ENCODE measurements around the gene BICDL1. TPM values are rescaled to one million over a fixed set of nuclear protein-coding genes. Genes with fewer than 3 reads are reported as not detected.

The BICDL1 gene
- total and polyA plus RNA-seq, 10 donors = 4.5 to 16.0 (median 8.7) TPM

DNA sequence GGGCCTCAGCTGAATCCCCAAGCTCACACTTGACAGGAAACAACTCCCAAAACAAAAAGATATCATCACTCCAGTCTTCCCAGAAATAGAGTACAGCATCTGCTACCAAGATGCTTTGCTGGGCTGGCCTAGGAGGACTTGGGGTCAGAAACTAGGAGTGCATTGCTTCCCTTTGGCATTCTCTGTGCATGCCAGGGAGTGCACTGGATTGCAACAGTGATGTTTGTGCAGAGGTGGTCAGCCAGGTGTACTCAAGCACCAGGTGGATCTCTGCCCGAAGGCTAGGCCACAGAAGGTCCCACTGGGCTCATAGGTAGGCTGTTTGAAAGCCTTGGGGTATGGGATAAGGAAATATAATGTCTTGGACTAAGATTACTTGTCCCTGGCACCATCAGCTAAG lies 76.4 kb downstream of the BICDL1 start:
- DNase-seq = no peak
- H3K36me3 ChIP-seq = peaks cover 0 to 16% (median 0%) of the 10 kb centered on the region in 6 donors
- TF ChIP-seq, protein P1, sequence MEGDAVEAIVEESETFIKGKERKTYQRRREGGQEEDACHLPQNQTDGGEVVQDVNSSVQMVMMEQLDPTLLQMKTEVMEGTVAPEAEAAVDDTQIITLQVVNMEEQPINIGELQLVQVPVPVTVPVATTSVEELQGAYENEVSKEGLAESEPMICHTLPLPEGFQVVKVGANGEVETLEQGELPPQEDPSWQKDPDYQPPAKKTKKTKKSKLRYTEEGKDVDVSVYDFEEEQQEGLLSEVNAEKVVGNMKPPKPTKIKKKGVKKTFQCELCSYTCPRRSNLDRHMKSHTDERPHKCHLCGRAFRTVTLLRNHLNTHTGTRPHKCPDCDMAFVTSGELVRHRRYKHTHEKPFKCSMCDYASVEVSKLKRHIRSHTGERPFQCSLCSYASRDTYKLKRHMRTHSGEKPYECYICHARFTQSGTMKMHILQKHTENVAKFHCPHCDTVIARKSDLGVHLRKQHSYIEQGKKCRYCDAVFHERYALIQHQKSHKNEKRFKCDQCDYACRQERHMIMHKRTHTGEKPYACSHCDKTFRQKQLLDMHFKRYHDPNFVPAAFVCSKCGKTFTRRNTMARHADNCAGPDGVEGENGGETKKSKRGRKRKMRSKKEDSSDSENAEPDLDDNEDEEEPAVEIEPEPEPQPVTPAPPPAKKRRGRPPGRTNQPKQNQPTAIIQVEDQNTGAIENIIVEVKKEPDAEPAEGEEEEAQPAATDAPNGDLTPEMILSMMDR (IDR thresholded peaks at IDR 0.05 in 8 of 11, conservative IDR thresholded peaks at IDR 0.05 in 3 of 11) = no peak
- TF ChIP-seq POLR2A (IDR thresholded peaks at IDR 0.05) (no peak), POLR2AphosphoS5 (IDR thresholded peaks at IDR 0.05) (no peak)
- intact Hi-C loops (cut with DNase I; ENCODE audit: low total_unique reads) = no loop called here
- no peak overlapping the region for H3K4me3 ChIP-seq
- H3K27ac ChIP-seq = no peak overlapping the region
- H3K27me3 ChIP-seq (replicated peaks in 1 of 7) = no peaks in the 10 kb centered on the region
- H3K4me1 ChIP-seq = no peaks in the 10 kb centered on the region
- H3K9me3 ChIP-seq = no peaks in the 10 kb centered on the region
- WGBS, 5 donors = 64 to 94% (median 76%) methylated on average over 1 of the region's 1 CpG

DNA sequence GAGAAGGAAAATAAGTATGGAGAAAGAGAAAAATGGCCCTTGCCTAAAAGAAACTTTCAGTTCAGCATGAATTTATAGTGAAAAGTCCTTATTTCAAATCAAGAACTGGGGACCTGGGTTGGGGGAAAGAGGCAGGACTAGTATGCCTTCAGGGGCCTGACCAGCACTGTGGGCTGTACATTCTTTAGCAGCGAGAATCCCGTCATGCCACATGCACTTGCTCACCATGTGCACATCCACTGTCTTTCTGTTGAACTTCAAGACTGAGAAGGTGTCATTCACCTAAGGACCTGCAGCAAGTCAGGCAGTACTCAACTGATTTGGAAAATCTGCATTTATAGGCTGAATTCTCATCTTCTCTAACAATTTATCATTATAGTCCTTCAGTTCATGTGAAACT lies 77.3 kb downstream of the BICDL1 start:
- Histone ChIP-seq H3K9me3 (no peaks in the 10 kb centered on the region), H3K4me1 (no peaks in the 10 kb centered on the region), H3K27ac (no peak overlapping the region), H3K27me3 (replicated peaks in 1 of 7) (no peaks in the 10 kb centered on the region), H3K36me3 (peaks cover 0 to 16% (median 0%) of the 10 kb centered on the region in 6 donors), H3K4me3 (no peak overlapping the region)
- TF ChIP-seq POLR2AphosphoS5 (IDR thresholded peaks at IDR 0.05) (no peak), POLR2A (IDR thresholded peaks at IDR 0.05) (no peak)
- TF ChIP-seq, protein P1 (IDR thresholded peaks at IDR 0.05 in 8 of 11, conservative IDR thresholded peaks at IDR 0.05 in 3 of 11) = no peak
- 87 to 97% (median 95%) methylated on average over 2 of the region's 2 CpGs for WGBS, 5 donors
- intact Hi-C loops (cut with DNase I; ENCODE audit: low total_unique reads) = no loop called here
- no peak for DNase-seq

DNA sequence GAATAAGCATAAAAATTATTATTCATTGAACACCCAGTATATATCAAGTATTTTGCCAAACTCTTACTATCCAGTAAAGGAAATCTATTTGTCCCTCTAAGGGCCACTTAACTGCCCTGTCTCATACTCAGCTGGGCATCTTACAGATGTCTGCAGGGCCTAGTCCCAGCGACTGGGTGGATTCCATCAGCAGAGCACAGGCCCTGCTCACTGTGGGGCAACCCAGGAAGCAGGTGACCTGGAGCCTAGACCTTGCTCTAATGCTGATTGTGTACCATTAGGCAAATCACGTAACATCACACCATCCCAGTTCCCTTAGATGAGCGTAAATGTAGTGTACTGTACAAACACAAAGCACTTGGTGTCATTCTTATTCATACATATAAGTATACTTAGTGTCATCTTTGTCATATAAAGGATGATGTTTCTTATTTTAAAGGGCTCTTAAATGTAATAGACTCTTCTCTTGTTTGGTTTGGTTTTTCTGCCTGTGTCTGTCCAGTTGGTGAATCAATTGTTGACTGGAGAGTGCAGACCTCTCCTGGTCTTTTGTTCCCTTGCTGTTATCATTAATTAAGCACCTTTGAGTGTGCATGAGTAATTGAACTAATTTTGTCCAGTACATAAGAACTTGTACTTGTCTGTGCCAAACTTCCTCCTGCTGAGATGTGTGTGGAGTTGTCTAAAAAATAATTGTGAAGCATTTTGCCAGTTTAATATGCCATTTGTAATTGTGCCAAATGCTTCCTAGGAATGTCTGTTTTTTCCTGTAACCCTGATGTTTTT lies 78.2 kb downstream of the BICDL1 start:
- Histone ChIP-seq H3K9me3 (no peaks in the 10 kb centered on the region), H3K27me3 (replicated peaks in 1 of 7) (no peaks in the 10 kb centered on the region), H3K4me1 (no peaks in the 10 kb centered on the region), H3K36me3 (peaks cover 0 to 24% (median 0%) of the 10 kb centered on the region in 6 donors), H3K27ac (no peak overlapping the region), H3K4me3 (no peak overlapping the region)
- no peak for DNase-seq
- no peak for TF ChIP-seq POLR2A (IDR thresholded peaks at IDR 0.05)
- TF ChIP-seq POLR2AphosphoS5 (IDR thresholded peaks at IDR 0.05) = no peak
- TF ChIP-seq, protein P1 (IDR thresholded peaks at IDR 0.05 in 8 of 11, conservative IDR thresholded peaks at IDR 0.05 in 3 of 11) = no peak
- intact Hi-C loops (cut with DNase I; ENCODE audit: low total_unique reads) = no loop called here
- WGBS, 5 donors = 75 to 98% (median 87%) methylated on average over 3 of the region's 3 CpGs

DNA sequence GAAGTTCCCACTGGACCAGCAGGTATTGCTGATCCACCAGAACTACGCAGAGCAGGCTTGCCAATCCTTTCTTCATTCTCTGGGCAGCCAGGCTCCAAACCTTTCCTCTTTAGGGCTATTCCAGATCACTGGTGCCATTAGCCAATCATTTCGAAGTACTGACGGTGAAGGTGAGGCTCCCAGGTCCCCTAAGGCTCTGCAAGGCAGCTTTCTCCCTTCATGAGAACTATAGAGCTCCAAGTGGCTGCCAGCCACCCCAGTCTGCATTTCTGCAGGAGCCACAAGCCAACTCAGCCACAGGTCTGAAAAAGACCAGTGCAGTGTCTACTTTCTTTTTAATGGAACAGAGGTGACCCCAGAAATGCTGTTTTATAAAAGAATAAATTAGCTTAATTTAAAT lies 78.9 kb downstream of the BICDL1 start:
- TF ChIP-seq, protein P1 (IDR thresholded peaks at IDR 0.05 in 8 of 11, conservative IDR thresholded peaks at IDR 0.05 in 3 of 11) = no peak
- Histone ChIP-seq H3K4me1 (no peaks in the 10 kb centered on the region), H3K4me3 (no peak overlapping the region), H3K27ac (no peak overlapping the region), H3K36me3 (peaks cover 0 to 30% (median 0%) of the 10 kb centered on the region in 6 donors), H3K9me3 (no peaks in the 10 kb centered on the region), H3K27me3 (replicated peaks in 1 of 7) (no peaks in the 10 kb centered on the region)
- WGBS, 5 donors = 83 to 90% (median 90%) methylated on average over 3 of the region's 3 CpGs
- DNase-seq = no peak
- intact Hi-C loops (cut with DNase I; ENCODE audit: low total_unique reads) = no loop called here
